H9 (cell line): Measurements from ENCODE around the gene DUSP15. TPM values are rescaled to one million over a fixed set of nuclear protein-coding genes. Genes with fewer than 3 reads are reported as not detected.

Experiments used
- DNase-seq: peaks from one replicate; pipeline ENCODE4 v3.0.0-alpha.2; 2017
- H2AFZ ChIP-seq: one replicate; pipeline ENCODE4 v1.6.1; 2013; ENCODE audit warnings: mild to moderate bottlenecking, low read length, control low read depth, moderate library complexity
- H2AK5ac ChIP-seq: 2 replicates; pipeline ENCODE4 v1.6.1; 2013; ENCODE audit warnings: low read length, control low read depth, mixed read lengths; ENCODE audit not compliant: insufficient read length
- H2BK120ac ChIP-seq: one replicate; pipeline ENCODE4 v1.6.1; 2013; ENCODE audit warnings: low read depth, mild to moderate bottlenecking, low read length, control low read depth, inconsistent platforms; ENCODE audit not compliant: poor library complexity, severe bottlenecking
- H2BK12ac ChIP-seq: 2 replicates; pipeline ENCODE4 v1.6.1; 2013; ENCODE audit warnings: low read length, control low read depth, mixed read lengths, low read depth; ENCODE audit not compliant: insufficient read length
- H2BK15ac ChIP-seq: 2 replicates; pipeline ENCODE4 v1.6.1; 2013; ENCODE audit warnings: low read depth, low read length, control low read depth
- H2BK20ac ChIP-seq: one replicate; pipeline ENCODE4 v1.6.1; 2013; ENCODE audit warnings: low read depth, mild to moderate bottlenecking, low read length, control low read depth, inconsistent platforms; ENCODE audit not compliant: poor library complexity, severe bottlenecking
- H2BK5ac ChIP-seq: 2 replicates; pipeline ENCODE4 v1.6.1; 2013; ENCODE audit warnings: low read length, control low read depth, mixed read lengths; ENCODE audit not compliant: insufficient read length
- H3K14ac ChIP-seq: 2 replicates; pipeline ENCODE4 v1.6.1; 2013; ENCODE audit warnings: low read length, control low read depth; ENCODE audit not compliant: insufficient read depth
- H3K18ac ChIP-seq: 2 replicates; pipeline ENCODE4 v1.6.1; 2013; ENCODE audit warnings: low read depth, mild to moderate bottlenecking, mixed read lengths, low read length, control low read depth; ENCODE audit not compliant: insufficient read length
- H3K23ac ChIP-seq: 2 replicates; pipeline ENCODE4 v1.6.1; 2013; ENCODE audit warnings: low read length, control low read depth, mixed read lengths, low read depth; ENCODE audit not compliant: insufficient read length
- H3K23me2 ChIP-seq: 2 replicates; pipeline ENCODE4 v1.6.1; 2013; ENCODE audit warnings: low read depth, mild to moderate bottlenecking, mixed read lengths, low read length, control low read depth; ENCODE audit not compliant: insufficient read length, poor library complexity, severe bottlenecking
- H3K27ac ChIP-seq: 2 replicates; pipeline ENCODE4 v1.5.1; 2013; ENCODE audit warnings: low read length, control low read depth, mixed read lengths, low read depth; ENCODE audit not compliant: insufficient read length
- H3K27me3 ChIP-seq: 2 replicates; pipeline ENCODE4 v1.6.1; 2013; ENCODE audit warnings: low read length, control low read depth, inconsistent platforms; ENCODE audit not compliant: insufficient read depth
- H3K4ac ChIP-seq: 2 replicates; pipeline ENCODE4 v1.6.1; 2013; ENCODE audit warnings: low read depth, mild to moderate bottlenecking, control low read depth, inconsistent platforms, low read length, moderate library complexity
- H3K4me1 ChIP-seq: 2 replicates; pipeline ENCODE4 v1.6.1; 2013; ENCODE audit warnings: low read length, control low read depth, inconsistent platforms; ENCODE audit not compliant: insufficient read depth
- H3K4me2 ChIP-seq: 2 replicates; pipeline ENCODE4 v1.6.1; 2013; ENCODE audit warnings: low read length, control low read depth, mixed read lengths; ENCODE audit not compliant: insufficient read length, insufficient read depth
- H3K56ac ChIP-seq: 2 replicates; pipeline ENCODE4 v1.6.1; 2013; ENCODE audit warnings: low read depth, mild to moderate bottlenecking, mixed read lengths, low read length, control low read depth; ENCODE audit not compliant: insufficient read length
- H3K79me1 ChIP-seq: 2 replicates; pipeline ENCODE4 v1.6.1; 2013; ENCODE audit warnings: low read depth, mild to moderate bottlenecking, moderate library complexity, low read length, control low read depth, inconsistent platforms; ENCODE audit not compliant: insufficient read depth, poor library complexity, severe bottlenecking
- H3K79me2 ChIP-seq: 2 replicates; pipeline ENCODE4 v1.6.1; 2013; ENCODE audit warnings: low read length, control low read depth, inconsistent platforms; ENCODE audit not compliant: insufficient read depth
- H3K9ac ChIP-seq: 2 replicates; pipeline ENCODE4 v1.6.1; 2013; ENCODE audit warnings: low read length, control low read depth, mixed read lengths; ENCODE audit not compliant: insufficient read length; ENCODE audit errors: extremely low read depth
- H3K9me3 ChIP-seq: one replicate; pipeline ENCODE4 v1.6.1; 2013; ENCODE audit warnings: low read depth, low read length, inconsistent platforms; ENCODE audit not compliant: control insufficient read depth
- H3T11ph ChIP-seq: one replicate; pipeline ENCODE4 v1.6.1; 2013; ENCODE audit warnings: mild to moderate bottlenecking, low read length, control low read depth, inconsistent platforms
- H4K20me1 ChIP-seq: one replicate; pipeline ENCODE4 v1.6.1; 2013; ENCODE audit not compliant: control insufficient read depth, insufficient read length, insufficient read depth
- H4K5ac ChIP-seq: 2 replicates; pipeline ENCODE4 v1.6.1; 2013; ENCODE audit warnings: low read depth, mild to moderate bottlenecking, mixed read lengths, low read length, control low read depth; ENCODE audit not compliant: insufficient read length
- H4K8ac ChIP-seq: replicated peaks from 2 replicates; pipeline ENCODE4 v1.6.1; 2013; ENCODE audit warnings: low read length, control low read depth, mixed read lengths, low read depth; ENCODE audit not compliant: insufficient read length
- H4K91ac ChIP-seq: 2 replicates; pipeline ENCODE4 v1.6.1; 2013; ENCODE audit warnings: low read depth, mild to moderate bottlenecking, moderate library complexity, mixed read lengths, low read length, control low read depth; ENCODE audit not compliant: insufficient read length
- H3K27ac Mint-ChIP-seq, 3 experiments: 2 replicates in 2 of 3; 3 replicates in 1 of 3; pipeline ENCODE4 v1.8.0; 2020 to 2021; ENCODE audit warnings: mixed read lengths in 3 of 3, mild to moderate bottlenecking in 1 of 3, moderate library complexity in 1 of 3
- H3K27me3 Mint-ChIP-seq: 2 replicates; pipeline ENCODE4 v1.8.0; 2021; ENCODE audit warnings: low read depth, mild to moderate bottlenecking, moderate library complexity, mixed read lengths
- H3K36me3 Mint-ChIP-seq, 3 experiments: 2 replicates in 2 of 3; 3 replicates in 1 of 3; pipeline ENCODE4 v1.8.0; 2020 to 2021; ENCODE audit warnings: low read depth in 3 of 3, mixed read lengths in 3 of 3; ENCODE audit not compliant: insufficient read depth in 1 of 3
- H3K4me1 Mint-ChIP-seq, 2 experiments: 2 replicates each; pipeline ENCODE4 v1.8.0; 2020; ENCODE audit warnings: mixed read lengths in 2 of 2
- H3K4me3 Mint-ChIP-seq, 2 experiments: 2 replicates in 1 of 2; 3 replicates in 1 of 2; pipeline ENCODE4 v1.8.0; 2020 to 2021; ENCODE audit warnings: mild to moderate bottlenecking in 2 of 2, mixed read lengths in 2 of 2, moderate library complexity in 1 of 2
- H3K9me3 Mint-ChIP-seq, 2 experiments: 2 replicates in 1 of 2; 3 replicates in 1 of 2; pipeline ENCODE4 v1.8.0; 2020; ENCODE audit warnings: mild to moderate bottlenecking in 2 of 2, mixed read lengths in 2 of 2, moderate library complexity in 1 of 2
- total RNA-seq: library from RNA; stranded (reverse); gene quantifications from 2 replicates; pipeline ENCODE4 v1.2.1, GENCODE V29; 2021
- TF ChIP-seq, protein P1 (sequence below): fragments of 200-600 bp; sonication (generic); conservative IDR thresholded peaks from 3 replicates; pipeline ENCODE4 v1.8.0; 2021; ENCODE audit warnings: antibody characterized with exemption, mild to moderate bottlenecking

Gene DUSP15
- total RNA-seq, 1 experiment from 2014 or later: 5.6 TPM

DNA sequence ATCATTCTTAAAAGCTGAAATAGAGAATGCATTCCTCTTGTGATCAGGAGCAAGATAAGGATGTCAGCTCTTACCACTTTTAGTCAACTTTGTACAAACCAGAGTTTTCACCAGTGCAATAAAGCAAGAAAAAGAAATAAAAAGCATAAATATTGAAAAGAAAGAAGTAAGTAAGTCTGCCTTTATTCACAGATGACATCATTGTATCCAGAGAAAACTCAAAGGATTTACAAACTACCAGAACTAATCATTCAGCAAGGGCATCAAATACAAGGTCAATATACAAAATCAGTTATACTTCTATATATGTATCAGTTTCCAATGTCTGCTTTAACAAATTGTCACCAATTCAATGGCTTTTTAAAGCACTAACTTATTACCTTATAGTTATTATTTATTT is 13.5 kb upstream of the DUSP15 start:
- peaks cover 3% of the 10 kb centered on the region for H3K23me2 ChIP-seq
- no peaks in the 10 kb centered on the region; the same call in 1 of the 2 replicates for H3K27me3 ChIP-seq
- H2BK5ac ChIP-seq: no peak overlapping the region
- no peak overlapping the region for H2BK12ac ChIP-seq
- peaks cover 44% of the 10 kb centered on the region for H3K27me3 Mint-ChIP-seq
- H3K9me3 ChIP-seq: no peaks in the 10 kb centered on the region
- H2AFZ ChIP-seq: no peak overlapping the region
- TF ChIP-seq, protein P1, sequence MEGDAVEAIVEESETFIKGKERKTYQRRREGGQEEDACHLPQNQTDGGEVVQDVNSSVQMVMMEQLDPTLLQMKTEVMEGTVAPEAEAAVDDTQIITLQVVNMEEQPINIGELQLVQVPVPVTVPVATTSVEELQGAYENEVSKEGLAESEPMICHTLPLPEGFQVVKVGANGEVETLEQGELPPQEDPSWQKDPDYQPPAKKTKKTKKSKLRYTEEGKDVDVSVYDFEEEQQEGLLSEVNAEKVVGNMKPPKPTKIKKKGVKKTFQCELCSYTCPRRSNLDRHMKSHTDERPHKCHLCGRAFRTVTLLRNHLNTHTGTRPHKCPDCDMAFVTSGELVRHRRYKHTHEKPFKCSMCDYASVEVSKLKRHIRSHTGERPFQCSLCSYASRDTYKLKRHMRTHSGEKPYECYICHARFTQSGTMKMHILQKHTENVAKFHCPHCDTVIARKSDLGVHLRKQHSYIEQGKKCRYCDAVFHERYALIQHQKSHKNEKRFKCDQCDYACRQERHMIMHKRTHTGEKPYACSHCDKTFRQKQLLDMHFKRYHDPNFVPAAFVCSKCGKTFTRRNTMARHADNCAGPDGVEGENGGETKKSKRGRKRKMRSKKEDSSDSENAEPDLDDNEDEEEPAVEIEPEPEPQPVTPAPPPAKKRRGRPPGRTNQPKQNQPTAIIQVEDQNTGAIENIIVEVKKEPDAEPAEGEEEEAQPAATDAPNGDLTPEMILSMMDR: no peak
- no peaks in the 10 kb centered on the region for H3K36me3 Mint-ChIP-seq
- no peak overlapping the region for H3K4me2 ChIP-seq
- H2BK20ac ChIP-seq: no peak overlapping the region
- no peak overlapping the region for H3K27ac Mint-ChIP-seq
- H2AK5ac ChIP-seq: no peak overlapping the region
- H4K8ac ChIP-seq: no peak overlapping the region
- no peak overlapping the region for H4K91ac ChIP-seq
- H4K20me1 ChIP-seq: no peaks in the 10 kb centered on the region
- no peaks in the 10 kb centered on the region for H3K4me1 ChIP-seq
- H2BK15ac ChIP-seq: no peak overlapping the region
- DNase-seq: no peak
- no peak overlapping the region for H3K4me3 Mint-ChIP-seq
- H3K4me1 Mint-ChIP-seq: peaks cover 11 to 13% of the 10 kb centered on the region in 2 experiments
- no peak overlapping the region for H2BK120ac ChIP-seq
- no peak overlapping the region for H3K18ac ChIP-seq
- no peak overlapping the region for H3K9ac ChIP-seq
- H4K5ac ChIP-seq: no peak overlapping the region
- no peak overlapping the region for H3T11ph ChIP-seq
- no peak overlapping the region for H3K56ac ChIP-seq
- H3K79me2 ChIP-seq: no peaks in the 10 kb centered on the region
- no peak overlapping the region for H3K23ac ChIP-seq
- H3K27ac ChIP-seq: no peak overlapping the region
- H3K9me3 Mint-ChIP-seq: no peaks in the 10 kb centered on the region
- H3K79me1 ChIP-seq: no peaks in the 10 kb centered on the region
- no peak overlapping the region for H3K4ac ChIP-seq
- H3K14ac ChIP-seq: no peak overlapping the region
